LNCaP clone FGC (cell line): ENCODE data around the gene ZCCHC4.
"Not testable (repeated sequence)": the region's sequence is repeated elsewhere in the genome, so short reads cannot be mapped to it uniquely, and the experiment has no call there.

Source experiments
- DNase-seq: peaks from one replicate; pipeline ENCODE4 v3.0.0-alpha.2; 2011; ENCODE audit warnings: low read depth
- H3K4me3 ChIP-seq: 2 replicates; pipeline ENCODE4 v1.5.1; 2011; ENCODE audit warnings: mild to moderate bottlenecking, low read depth, low read length, control low read depth
- TF ChIP-seq, protein P1 (sequence below): IDR thresholded peaks from 2 replicates; pipeline ENCODE4 v1.5.1; 2012; ENCODE audit warnings: mild to moderate bottlenecking; ENCODE audit not compliant: control insufficient read depth, insufficient read depth; ENCODE audit errors: extremely low read depth

ZCCHC4 gene

DNA sequence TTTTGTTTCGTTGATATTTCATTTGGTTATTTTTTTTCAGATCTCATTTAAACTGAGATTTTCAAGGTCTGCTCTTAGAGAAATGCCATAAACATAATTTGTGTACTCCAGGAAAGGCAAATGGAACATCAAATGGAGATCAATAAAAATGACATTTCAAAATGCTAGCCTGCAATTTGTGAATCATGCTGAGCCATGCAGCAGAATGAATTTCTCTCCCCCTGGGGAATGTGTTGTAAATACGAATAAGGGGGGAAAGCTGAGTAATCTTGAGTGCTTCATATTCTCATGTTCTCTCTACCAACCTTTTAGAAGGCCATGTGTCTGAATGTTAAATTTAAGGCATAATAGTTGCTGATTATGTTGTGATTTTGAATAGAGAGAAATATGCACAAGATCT is 7.8 kb downstream of the ZCCHC4 start:
- no peak for DNase-seq

GRCh38 chr4:25320773-25321172 is 8.2 kb downstream of the ZCCHC4 start:
- DNase-seq = no peak
- H3K4me3 ChIP-seq = no peak overlapping the region
- TF ChIP-seq, protein P1, sequence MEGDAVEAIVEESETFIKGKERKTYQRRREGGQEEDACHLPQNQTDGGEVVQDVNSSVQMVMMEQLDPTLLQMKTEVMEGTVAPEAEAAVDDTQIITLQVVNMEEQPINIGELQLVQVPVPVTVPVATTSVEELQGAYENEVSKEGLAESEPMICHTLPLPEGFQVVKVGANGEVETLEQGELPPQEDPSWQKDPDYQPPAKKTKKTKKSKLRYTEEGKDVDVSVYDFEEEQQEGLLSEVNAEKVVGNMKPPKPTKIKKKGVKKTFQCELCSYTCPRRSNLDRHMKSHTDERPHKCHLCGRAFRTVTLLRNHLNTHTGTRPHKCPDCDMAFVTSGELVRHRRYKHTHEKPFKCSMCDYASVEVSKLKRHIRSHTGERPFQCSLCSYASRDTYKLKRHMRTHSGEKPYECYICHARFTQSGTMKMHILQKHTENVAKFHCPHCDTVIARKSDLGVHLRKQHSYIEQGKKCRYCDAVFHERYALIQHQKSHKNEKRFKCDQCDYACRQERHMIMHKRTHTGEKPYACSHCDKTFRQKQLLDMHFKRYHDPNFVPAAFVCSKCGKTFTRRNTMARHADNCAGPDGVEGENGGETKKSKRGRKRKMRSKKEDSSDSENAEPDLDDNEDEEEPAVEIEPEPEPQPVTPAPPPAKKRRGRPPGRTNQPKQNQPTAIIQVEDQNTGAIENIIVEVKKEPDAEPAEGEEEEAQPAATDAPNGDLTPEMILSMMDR = no peak

More for the DNA sequence above, 7.8 kb downstream of the ZCCHC4 start:
- H3K4me3 ChIP-seq = no peak overlapping the region
- TF ChIP-seq, protein P1 = no peak

- DNase-seq = no peak
Measured at GRCh38 chr4:25321703-25322102, 9.1 kb downstream of the ZCCHC4 start.

DNA sequence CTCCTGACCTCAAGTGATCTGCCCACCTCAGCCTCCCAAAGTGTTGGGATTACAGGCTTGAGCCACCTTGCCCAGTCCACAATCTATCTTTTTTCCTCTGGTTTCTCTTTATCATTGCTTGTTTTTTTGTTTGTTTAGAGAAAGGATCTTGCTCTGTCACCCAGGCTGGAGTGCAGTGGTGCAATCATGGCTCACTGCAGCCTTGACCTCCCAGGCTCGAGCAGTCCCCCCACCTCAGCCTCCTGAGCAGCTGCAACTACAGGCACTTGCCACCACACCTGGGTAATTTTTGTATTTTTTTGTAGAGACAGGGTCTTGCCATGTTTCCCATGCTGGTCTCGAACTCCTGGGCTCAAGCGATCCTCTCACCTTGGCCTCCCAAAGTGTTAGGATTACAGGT is 15.9 kb downstream of the ZCCHC4 start:
- H3K4me3 ChIP-seq, DNase-seq: not testable (repeated sequence)

More at GRCh38 chr4:25321703-25322102, 9.1 kb downstream of the ZCCHC4 start:
- TF ChIP-seq, protein P1 = no peak
- H3K4me3 ChIP-seq = no peak overlapping the region

GRCh38 chr4:25330335-25330734 is 17.8 kb downstream of the ZCCHC4 start:
- TF ChIP-seq, protein P1 = no peak

GRCh38 chr4:25330905-25331808 is 18.6 kb downstream of the ZCCHC4 start:
- DNase-seq = no peak
- no peak overlapping the region for H3K4me3 ChIP-seq
- TF ChIP-seq, protein P1 = no peak

More at GRCh38 chr4:25330335-25330734, 17.8 kb downstream of the ZCCHC4 start:
- H3K4me3 ChIP-seq = no peak overlapping the region
- DNase-seq = no peak

DNA sequence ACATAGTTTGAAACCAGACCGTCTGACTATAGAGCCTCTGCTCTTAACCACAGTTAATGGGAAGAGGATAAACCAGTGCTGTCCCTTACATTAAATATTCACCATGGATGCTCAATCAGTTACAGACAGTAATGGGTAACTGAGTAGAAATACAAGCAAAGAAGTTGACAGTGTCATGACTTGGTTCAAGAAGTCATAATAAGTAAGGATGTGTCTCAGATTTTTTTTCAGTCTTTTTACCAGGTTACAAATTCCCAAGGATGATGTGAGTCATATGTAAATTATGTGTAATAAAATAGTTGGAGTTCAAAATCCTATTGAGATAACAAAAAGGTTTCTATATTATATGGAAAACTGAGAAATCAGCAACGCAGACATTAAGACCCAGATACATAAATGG is 31.1 kb downstream of the ZCCHC4 start:
- TF ChIP-seq, protein P1 = no peak
- H3K4me3 ChIP-seq = no peak overlapping the region
- DNase-seq = no peak
